Adrenal gland (tissue), 12 donors: ENCODE results near the gene TBCE. TPM values are rescaled to one million over a fixed set of nuclear protein-coding genes. Genes with fewer than 3 reads are reported as not detected.

ENCODE experiments used
- DNase-seq, 7 donors: peaks; one replicate each; pipeline ENCODE4 v3.0.0-alpha.2; 2019 to 2020
- H3K27ac ChIP-seq, 5 donors: fragments of 200-600 bp; sonication (generic) in 4 of 5; 1 replicate in 3 of 5; 2 replicates in 2 of 5; pipeline versions ENCODE4 v1.5.1 to v1.8.0; 2016 to 2020; ENCODE audit warnings: mild to moderate bottlenecking in 1 of 5
- H3K27me3 ChIP-seq: fragments of 200-600 bp; 2 replicates; pipeline ENCODE4 v1.8.0; 2021
- H3K36me3 ChIP-seq, 2 donors: fragments of 200-600 bp; replicated peaks in 1 of 2; 1 replicate in 1 of 2; 2 replicates in 1 of 2; pipeline versions ENCODE4 v1.5.1 to v1.8.0; 2018 to 2022
- H3K4me1 ChIP-seq, 2 donors: fragments of 200-600 bp; replicated peaks in 1 of 2; 1 replicate in 1 of 2; 2 replicates in 1 of 2; pipeline versions ENCODE4 v1.5.1 to v1.8.0; 2018 to 2021
- H3K4me3 ChIP-seq, 4 donors: fragments of 200-600 bp; sonication (generic) in 3 of 4; one replicate each; pipeline ENCODE4 v1.5.1; 2016 to 2018
- H3K9me3 ChIP-seq, 3 donors: fragments of 200-600 bp; sonication (generic) in 1 of 3; replicated peaks in 1 of 3; 1 replicate in 2 of 3; 2 replicates in 1 of 3; pipeline versions ENCODE4 v1.5.1 to v1.8.0; 2016 to 2021
- POLR2A ChIP-seq, 2 donors: fragments of 450-650 bp; IDR thresholded peaks; one replicate each; pipeline ENCODE4 v1.6.1; 2017; ENCODE audit warnings: antibody characterized with exemption in 2 of 2, mild to moderate bottlenecking in 2 of 2, moderate library complexity in 1 of 2
- WGBS, 4 donors: extraction: QIAGEN DNeasy Blood & Tissue Kit in 2 of 4; methylation state at CpG; one replicate each; pipeline versions ENCODE4 v1.1.5 to v1.1.7; 2013 to 2017; 5-methylcytosine and 5-hydroxymethylcytosine counted together
- intact Hi-C, 2 donors: fragments of 100-400 bp; cut with DNase I; formaldehyde crosslinking; loops; one replicate each; pipeline versions ENCODE4 v1.14.1 to v1.15.0; 2022 to 2023
- polyA plus RNA-seq, 3 donors: library from polyadenylated mRNA; stranded (reverse); fragments of 200-250 nt in 2 of 3; fragments of 350-450 nt in 1 of 3; fragmentation: Illumina TruSeq in 1 of 3; extraction: RNeasy Lipid Tissue Mini Kit (QIAGEN cat#74804) in 1 of 3; gene quantifications; one replicate each; pipeline ENCODE4 v1.2.3, GENCODE V29; 2013 to 2014
- total RNA-seq, 9 donors: library from RNA; depleted of rRNA in 4 of 9; stranded (reverse); fragments of >200 nt in 4 of 9; fragments of 120-200 nt in 1 of 9; fragmentation: NEBNext Ultra II Directional in 1 of 9; extraction: Animal tissue kit (Norgen Biotek cat#: 25700) in 1 of 9; gene quantifications; one replicate each; pipeline versions ENCODE4 v1.1.0 to v1.2.4, GENCODE V29; 2013 to 2023
- TF ChIP-seq, protein P1 (sequence below), 6 experiments: fragments of 450-650 bp in 4 of 6; fragments of 200-600 bp in 2 of 6; sonication (generic) in 1 of 6; IDR thresholded peaks; 1 replicate in 5 of 6; 2 replicates in 1 of 6; pipeline versions ENCODE4 v1.5.1 to v1.8.0; 2016 to 2021; ENCODE audit warnings: antibody characterized with exemption in 6 of 6, mild to moderate bottlenecking in 2 of 6, moderate library complexity in 1 of 6
- donor health status: healthy with polysubstance abuse.
- donor health status: Bipolar disorder and iron deficiency.
- donor health status: DM: yes; HTN: yes; CAD: no.
- donor health status: DM: no; HTN: no; CAD: no.
- donor health status: DM: no; HTN: no; CAD: no.
- donor health status: DM: yes; HTN: yes; CAD: no.

Gene TBCE
- total and polyA plus RNA-seq, 12 donors: 14.7 to 67.2 (median 25.7) TPM

DNA sequence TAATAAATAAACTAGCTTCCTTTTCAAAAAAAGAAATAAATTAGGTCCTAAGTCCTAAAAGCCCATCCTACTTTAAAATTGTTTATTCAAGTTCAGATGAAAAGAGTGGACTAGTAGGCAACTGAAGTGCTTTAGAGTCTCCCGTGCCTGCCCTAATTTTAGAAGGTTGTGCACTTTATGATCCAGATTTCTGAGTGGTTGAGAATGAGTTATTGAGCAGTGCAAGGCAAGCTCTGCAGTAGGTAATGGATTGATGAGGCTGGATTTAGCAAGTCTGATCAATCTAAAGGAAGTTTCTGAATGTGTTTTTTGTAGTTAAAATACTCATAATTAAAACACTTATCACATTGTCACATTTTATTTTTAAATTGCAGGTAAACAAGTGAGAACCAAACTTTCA, 25.9 kb upstream of the TBCE start:
- no peaks in the 10 kb centered on the region for H3K9me3 ChIP-seq
- H3K27me3 ChIP-seq: no peaks in the 10 kb centered on the region
- 35 to 63% (median 59%) methylated on average over 1 of the region's 1 CpG for WGBS, 4 donors
- DNase-seq: no peak
- H3K4me1 ChIP-seq: peaks cover 0 to 5% of the 10 kb centered on the region in 2 donors
- H3K4me3 ChIP-seq: no peak overlapping the region
- TF ChIP-seq, protein P1, sequence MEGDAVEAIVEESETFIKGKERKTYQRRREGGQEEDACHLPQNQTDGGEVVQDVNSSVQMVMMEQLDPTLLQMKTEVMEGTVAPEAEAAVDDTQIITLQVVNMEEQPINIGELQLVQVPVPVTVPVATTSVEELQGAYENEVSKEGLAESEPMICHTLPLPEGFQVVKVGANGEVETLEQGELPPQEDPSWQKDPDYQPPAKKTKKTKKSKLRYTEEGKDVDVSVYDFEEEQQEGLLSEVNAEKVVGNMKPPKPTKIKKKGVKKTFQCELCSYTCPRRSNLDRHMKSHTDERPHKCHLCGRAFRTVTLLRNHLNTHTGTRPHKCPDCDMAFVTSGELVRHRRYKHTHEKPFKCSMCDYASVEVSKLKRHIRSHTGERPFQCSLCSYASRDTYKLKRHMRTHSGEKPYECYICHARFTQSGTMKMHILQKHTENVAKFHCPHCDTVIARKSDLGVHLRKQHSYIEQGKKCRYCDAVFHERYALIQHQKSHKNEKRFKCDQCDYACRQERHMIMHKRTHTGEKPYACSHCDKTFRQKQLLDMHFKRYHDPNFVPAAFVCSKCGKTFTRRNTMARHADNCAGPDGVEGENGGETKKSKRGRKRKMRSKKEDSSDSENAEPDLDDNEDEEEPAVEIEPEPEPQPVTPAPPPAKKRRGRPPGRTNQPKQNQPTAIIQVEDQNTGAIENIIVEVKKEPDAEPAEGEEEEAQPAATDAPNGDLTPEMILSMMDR (IDR thresholded peaks at IDR 0.05): no peak
- no peak for TF ChIP-seq POLR2A (IDR thresholded peaks at IDR 0.05)
- intact Hi-C loops: no loop called here
- H3K27ac ChIP-seq: no peak overlapping the region
- H3K36me3 ChIP-seq: peaks cover 0 to 26% of the 10 kb centered on the region in 2 donors

DNA sequence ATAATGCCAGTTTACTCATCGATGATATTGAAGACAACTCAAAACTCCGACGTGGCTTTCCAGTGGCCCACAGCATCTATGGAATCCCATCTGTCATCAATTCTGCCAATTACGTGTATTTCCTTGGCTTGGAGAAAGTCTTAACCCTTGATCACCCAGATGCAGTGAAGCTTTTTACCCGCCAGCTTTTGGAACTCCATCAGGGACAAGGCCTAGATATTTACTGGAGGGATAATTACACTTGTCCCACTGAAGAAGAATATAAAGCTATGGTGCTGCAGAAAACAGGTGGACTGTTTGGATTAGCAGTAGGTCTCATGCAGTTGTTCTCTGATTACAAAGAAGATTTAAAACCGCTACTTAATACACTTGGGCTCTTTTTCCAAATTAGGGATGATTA, 25.2 kb upstream of the TBCE start:
- intact Hi-C loops: no loop called here
- no peak overlapping the region for H3K27ac ChIP-seq

DNA sequence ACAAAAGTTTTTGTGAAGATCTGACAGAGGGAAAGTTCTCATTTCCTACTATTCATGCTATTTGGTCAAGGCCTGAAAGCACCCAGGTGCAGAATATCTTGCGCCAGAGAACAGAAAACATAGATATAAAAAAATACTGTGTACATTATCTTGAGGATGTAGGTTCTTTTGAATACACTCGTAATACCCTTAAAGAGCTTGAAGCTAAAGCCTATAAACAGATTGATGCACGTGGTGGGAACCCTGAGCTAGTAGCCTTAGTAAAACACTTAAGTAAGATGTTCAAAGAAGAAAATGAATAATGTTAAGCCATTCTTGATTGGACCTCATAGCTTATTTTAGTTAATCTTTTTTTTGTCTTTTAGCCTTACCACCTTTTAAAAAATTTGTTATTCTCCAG, 24.8 kb upstream of the TBCE start:
- Histone ChIP-seq H3K27ac (no peak overlapping the region), H3K4me3 (no peak overlapping the region), H3K4me1 (no peaks in the 10 kb centered on the region), H3K27me3 (no peaks in the 10 kb centered on the region), H3K36me3 (peaks cover 0 to 26% of the 10 kb centered on the region in 2 donors), H3K9me3 (no peaks in the 10 kb centered on the region)
- no peak for TF ChIP-seq POLR2A (IDR thresholded peaks at IDR 0.05)
- TF ChIP-seq, protein P1 (IDR thresholded peaks at IDR 0.05): no peak
- 95 to 98% (median 96%) methylated on average over 3 of the region's 3 CpGs for WGBS, 4 donors
- DNase-seq: no peak
- intact Hi-C loops: no loop called here

More for the DNA sequence above, 25.2 kb upstream of the TBCE start:
- WGBS, 4 donors: 61 to 66% (median 64%) methylated on average over 6 of the region's 6 CpGs
- Histone ChIP-seq H3K4me1 (no peaks in the 10 kb centered on the region), H3K9me3 (no peaks in the 10 kb centered on the region), H3K36me3 (peaks cover 0 to 26% of the 10 kb centered on the region in 2 donors), H3K27me3 (no peaks in the 10 kb centered on the region), H3K4me3 (no peak overlapping the region)
- no peak for DNase-seq
- TF ChIP-seq, protein P1 (IDR thresholded peaks at IDR 0.05): no peak
- no peak for TF ChIP-seq POLR2A (IDR thresholded peaks at IDR 0.05)

DNA sequence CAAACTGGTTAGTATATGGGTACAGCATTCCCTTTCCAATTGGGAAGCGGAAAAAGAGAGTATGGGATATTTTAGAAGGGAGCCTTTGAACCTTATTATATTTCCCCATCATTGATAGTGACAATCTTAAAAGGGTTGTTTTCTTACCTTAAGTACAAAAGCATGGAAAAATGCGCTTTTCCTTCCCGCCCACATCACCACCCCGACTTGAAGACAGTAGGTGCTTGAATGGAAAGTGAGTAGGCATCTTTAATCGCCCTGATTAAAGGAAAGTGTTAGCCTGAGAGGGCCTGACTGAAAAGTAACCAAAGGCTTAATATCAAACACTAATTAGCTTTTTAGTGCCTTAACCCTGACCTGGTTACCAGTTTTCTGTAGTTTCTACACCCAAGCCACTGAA, 23.5 kb upstream of the TBCE start:
- intact Hi-C loops: no loop called here
- no peak for TF ChIP-seq POLR2A (IDR thresholded peaks at IDR 0.05)
- TF ChIP-seq, protein P1 (IDR thresholded peaks at IDR 0.05): no peak
- Histone ChIP-seq H3K36me3 (peaks cover 0 to 22% of the 10 kb centered on the region in 2 donors), H3K27ac (no peak overlapping the region), H3K9me3 (no peaks in the 10 kb centered on the region), H3K4me1 (no peaks in the 10 kb centered on the region), H3K27me3 (no peaks in the 10 kb centered on the region), H3K4me3 (no peak overlapping the region)
- no peak for DNase-seq
- 91 to 97% (median 94%) methylated on average over 5 of the region's 5 CpGs for WGBS, 4 donors
